Astrocyte of the cerebellum (primary cell): Measurements from ENCODE around the gene PRSS2.
"Not testable (repeated sequence)": the region's sequence is repeated elsewhere in the genome, so short reads cannot be mapped to it uniquely, and the experiment has no call there.

Source experiments
- DNase-seq: peaks from one replicate; pipeline ENCODE4 v3.0.0-alpha.2; 2011; ENCODE audit warnings: low read depth
- H3K4me3 ChIP-seq: 2 replicates; pipeline ENCODE4 v1.5.1; 2011; ENCODE audit warnings: mild to moderate bottlenecking, low read depth, low read length, moderate library complexity
- in situ Hi-C: cut with HindIII; loops from 2 replicates; pipeline ENCODE4 v1.10.0; 2017; ENCODE audit warnings: low sequenced_read_pairs
- TF ChIP-seq, protein P1 (sequence below): IDR thresholded peaks from 2 replicates; pipeline ENCODE4 v1.5.1; 2012; ENCODE audit warnings: low read length, low read depth, moderate library complexity, mild to moderate bottlenecking; ENCODE audit errors: missing control alignments

The PRSS2 gene

GRCh38 chr7:142752376-142753225, 18.2 kb upstream of the PRSS2 start:
- no peak overlapping the region for H3K4me3 ChIP-seq
- in situ Hi-C loops: no loop called here
- TF ChIP-seq, protein P1, sequence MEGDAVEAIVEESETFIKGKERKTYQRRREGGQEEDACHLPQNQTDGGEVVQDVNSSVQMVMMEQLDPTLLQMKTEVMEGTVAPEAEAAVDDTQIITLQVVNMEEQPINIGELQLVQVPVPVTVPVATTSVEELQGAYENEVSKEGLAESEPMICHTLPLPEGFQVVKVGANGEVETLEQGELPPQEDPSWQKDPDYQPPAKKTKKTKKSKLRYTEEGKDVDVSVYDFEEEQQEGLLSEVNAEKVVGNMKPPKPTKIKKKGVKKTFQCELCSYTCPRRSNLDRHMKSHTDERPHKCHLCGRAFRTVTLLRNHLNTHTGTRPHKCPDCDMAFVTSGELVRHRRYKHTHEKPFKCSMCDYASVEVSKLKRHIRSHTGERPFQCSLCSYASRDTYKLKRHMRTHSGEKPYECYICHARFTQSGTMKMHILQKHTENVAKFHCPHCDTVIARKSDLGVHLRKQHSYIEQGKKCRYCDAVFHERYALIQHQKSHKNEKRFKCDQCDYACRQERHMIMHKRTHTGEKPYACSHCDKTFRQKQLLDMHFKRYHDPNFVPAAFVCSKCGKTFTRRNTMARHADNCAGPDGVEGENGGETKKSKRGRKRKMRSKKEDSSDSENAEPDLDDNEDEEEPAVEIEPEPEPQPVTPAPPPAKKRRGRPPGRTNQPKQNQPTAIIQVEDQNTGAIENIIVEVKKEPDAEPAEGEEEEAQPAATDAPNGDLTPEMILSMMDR: no peak

GRCh38 chr7:142753366-142753765, 17.4 kb upstream of the PRSS2 start:
- in situ Hi-C loops: no loop called here
- no peak overlapping the region for H3K4me3 ChIP-seq
- TF ChIP-seq, protein P1: no peak
- DNase-seq: no peak

More at GRCh38 chr7:142752376-142753225, 18.2 kb upstream of the PRSS2 start:
- no peak for DNase-seq

DNA sequence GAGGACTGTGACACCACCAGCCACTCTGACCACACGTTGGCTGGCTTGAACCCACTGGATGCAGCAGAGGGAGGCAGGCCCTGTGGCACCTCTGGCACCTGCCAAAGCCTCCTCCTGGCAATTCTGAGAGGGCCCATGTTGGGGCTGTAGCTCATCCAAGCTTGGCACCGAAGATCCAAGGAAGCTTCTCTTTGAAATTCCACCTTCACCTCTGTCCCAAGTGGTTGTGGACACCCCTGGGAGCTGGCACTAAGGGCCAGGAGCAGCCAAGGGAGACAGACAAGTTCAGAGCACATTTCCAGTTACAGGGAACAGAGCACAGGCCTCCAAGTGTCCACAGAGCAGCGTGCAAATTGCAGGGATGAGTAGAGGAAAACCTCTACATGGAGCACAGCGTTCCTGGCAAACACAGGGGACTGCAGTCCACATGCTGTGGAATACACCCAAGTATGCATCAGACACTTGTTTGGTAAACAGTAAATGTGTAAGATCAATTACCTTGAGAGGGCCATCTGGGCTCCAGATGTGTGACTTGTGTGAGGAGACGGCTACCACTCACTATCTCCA, 16.8 kb upstream of the PRSS2 start:
- H3K4me3 ChIP-seq, DNase-seq, in situ Hi-C loops: not testable (repeated sequence)

DNA sequence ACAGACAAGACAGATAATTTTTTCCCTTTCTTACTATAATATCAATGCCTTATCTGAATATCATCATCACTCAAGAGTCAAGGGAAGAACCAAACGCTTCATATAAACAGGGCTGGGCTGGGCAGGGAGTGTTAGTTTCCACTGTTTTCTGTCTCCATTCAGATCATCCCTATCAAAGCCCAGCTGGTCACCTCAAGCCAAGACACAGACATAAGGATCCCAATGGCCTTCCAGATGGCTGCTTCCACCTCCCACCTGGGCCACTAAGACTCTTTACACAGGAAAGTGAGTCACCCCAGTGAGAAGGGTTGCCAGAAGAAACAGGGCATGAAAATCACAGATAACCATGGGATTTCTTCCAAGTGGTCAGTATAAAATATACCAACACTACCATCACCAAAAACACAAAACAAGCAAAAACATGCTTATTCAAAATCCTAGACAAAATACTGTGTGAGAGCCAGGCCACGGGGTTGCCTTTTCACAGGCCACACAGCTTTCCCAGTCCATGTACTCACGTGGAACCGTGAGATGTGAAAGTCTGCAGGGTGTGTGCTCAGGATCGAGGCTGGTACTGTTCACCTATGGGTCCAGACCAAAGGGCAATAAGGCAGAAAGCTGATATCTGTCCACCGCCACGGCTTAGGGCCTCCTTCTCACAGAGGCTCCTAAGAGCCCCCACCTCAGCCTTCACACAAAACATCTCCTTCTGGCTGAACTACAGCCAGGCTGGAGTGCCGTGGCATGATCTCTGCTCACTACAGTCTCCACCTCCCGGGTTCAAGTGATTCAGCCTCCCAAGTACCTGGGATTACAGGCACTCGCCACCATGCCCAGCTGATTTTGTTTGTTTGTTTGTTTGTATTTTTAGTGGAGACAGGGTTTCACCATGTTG, 15.8 kb upstream of the PRSS2 start:
- H3K4me3 ChIP-seq: no peak overlapping the region
- DNase-seq: no peak
- TF ChIP-seq, protein P1: no peak
- in situ Hi-C loops: no loop called here

- DNase-seq, H3K4me3 ChIP-seq, in situ Hi-C loops: not testable (repeated sequence)
Observed at GRCh38 chr7:142758312-142758711, 12.5 kb upstream of the PRSS2 start.

GRCh38 chr7:142759433-142759832, 11.3 kb upstream of the PRSS2 start:
- in situ Hi-C loops: no loop called here
- TF ChIP-seq, protein P1: no peak

DNA sequence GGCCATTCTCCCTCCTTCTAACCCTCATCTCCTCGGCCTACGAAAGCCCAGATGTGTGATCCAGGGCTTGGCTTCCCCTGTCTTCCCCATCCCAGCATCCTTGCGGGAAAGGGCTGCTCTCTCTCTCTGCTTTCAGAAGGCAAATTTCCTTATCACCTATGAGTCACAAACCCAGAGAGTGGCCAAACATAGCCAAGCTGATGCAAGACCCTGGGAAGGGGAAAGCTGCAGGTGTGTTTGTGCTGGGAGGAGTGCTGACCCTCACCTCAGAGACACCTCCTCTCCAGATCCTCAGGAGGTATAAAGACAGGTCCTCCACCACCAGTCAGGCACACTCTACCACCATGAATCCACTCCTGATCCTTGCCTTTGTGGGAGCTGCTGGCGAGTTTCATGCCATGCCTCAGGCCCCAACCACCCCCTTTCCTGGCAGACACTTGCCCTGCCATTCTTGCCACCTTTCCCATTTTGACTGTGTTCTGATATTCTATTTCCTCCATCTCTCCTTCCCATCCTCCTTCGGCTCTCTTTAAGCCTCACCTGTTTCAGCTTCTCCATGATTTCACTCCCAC, 10.6 kb upstream of the PRSS2 start:
- TF ChIP-seq, protein P1: no peak
- in situ Hi-C loops: no loop called here
- DNase-seq: no peak
- H3K4me3 ChIP-seq: no peak overlapping the region

More at GRCh38 chr7:142759433-142759832, 11.3 kb upstream of the PRSS2 start:
- no peak for DNase-seq
- H3K4me3 ChIP-seq: no peak overlapping the region

DNA sequence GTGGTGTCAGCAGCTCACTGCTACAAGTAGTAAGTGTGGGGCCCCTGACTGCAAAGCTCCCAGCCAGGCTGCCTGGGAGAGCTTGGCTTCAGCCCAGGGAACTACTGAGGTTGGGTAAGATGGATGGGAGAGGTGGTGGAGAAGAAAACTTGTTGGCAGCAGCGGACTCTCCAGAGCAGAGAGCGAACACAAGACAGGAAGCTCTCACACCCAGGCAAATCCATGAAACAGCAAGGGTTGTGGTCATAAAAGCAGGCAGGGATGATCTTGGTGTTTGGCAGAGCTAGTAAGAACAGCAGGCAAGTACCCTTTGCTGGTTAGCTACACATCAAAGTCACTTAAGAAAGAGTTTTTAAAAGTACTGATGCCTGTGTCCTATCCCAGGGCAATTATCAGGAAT, 9.2 kb upstream of the PRSS2 start:
- DNase-seq: peak; percentile 72
- in situ Hi-C loops, H3K4me3 ChIP-seq: not testable (repeated sequence)
